Measurements from ENCODE around the gene METTL3. TPM values are rescaled to one million over a fixed set of nuclear protein-coding genes. Genes with fewer than 3 reads are reported as not detected.

The METTL3 gene
- total and polyA plus RNA-seq, 2 of the 8 experiments (the other 6 are each of a cell fraction or from before 2014, with no cell fraction given): 103 to 144 TPM

GRCh38 chr14:21533294-21533693 lies 22.2 kb upstream of the METTL3 start (continued):
- TF ChIP-seq ZNF274 (IDR thresholded peaks at IDR 0.05; ENCODE audit: borderline replicate concordance, extremely low read depth, low read length) (no peak), NRF1 (IDR thresholded peaks at IDR 0.05; ENCODE audit: low read depth, low read length) (no peak), BRCA1 (IDR thresholded peaks at IDR 0.05; ENCODE audit: low read depth, low read length) (no peak)
